ENCODE measurements around the gene FGF2.
"Not testable (repeated sequence)": the region's sequence is repeated elsewhere in the genome, so short reads cannot be mapped to it uniquely, and the experiment has no call there.

The FGF2 gene

GRCh38 chr4:122849789-122850188 lies 23.2 kb downstream of the FGF2 start:
- not testable (repeated sequence) for DNase-seq

- DNase-seq = no peak
Observed at GRCh38 chr4:122851568-122851967, 24.9 kb downstream of the FGF2 start.

GRCh38 chr4:122854447-122855352 lies 28.1 kb downstream of the FGF2 start:
- no peak for DNase-seq

DNA sequence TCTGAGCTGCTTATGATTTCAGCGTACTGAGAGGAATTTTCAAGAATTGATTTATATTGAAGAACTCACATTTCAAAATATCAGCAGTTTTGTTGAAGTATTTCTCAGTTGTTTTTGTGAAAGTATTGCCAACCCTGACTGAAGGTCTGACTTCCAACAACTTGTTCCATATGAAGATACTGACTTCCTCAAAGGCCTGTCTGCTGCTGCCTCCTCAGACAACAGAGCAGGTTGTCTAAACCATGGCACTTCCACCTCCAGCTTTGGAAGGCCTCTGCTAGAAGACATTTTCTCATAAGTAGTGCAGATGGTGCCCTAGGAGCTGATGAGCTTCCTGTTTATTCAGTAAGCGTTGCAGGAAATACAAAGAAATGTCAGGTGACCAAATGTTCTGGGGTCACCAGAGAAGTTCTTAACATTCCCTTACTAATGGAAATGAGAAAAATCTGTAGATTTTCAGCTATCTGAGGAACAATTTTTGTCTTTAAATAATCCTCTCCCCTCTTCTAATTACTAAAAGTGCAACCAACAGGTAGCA lies 28.8 kb downstream of the FGF2 start:
- DNase-seq = no peak

DNA sequence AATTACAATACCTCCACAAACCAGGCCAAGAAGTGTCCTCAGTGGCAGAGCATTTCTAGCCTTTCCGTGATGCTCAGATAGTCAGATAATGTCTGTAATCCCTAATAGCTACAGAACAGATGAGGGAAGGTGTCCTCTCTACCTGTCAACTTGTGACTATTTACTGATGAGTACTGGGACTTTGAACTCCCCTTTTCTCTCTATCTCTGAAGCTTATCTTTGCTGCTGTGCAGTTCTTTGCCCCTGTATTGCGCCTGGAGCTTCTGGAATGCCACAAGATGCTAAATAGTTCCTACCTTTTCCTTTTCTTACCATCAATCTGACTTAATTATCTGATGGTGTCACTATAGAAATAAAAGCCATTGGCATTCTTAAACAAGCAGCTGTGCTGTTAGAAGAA lies 30.5 kb downstream of the FGF2 start:
- DNase-seq = no peak

- DNase-seq = no peak
Observed at GRCh38 chr4:122858705-122859104, 32.1 kb downstream of the FGF2 start.

DNA sequence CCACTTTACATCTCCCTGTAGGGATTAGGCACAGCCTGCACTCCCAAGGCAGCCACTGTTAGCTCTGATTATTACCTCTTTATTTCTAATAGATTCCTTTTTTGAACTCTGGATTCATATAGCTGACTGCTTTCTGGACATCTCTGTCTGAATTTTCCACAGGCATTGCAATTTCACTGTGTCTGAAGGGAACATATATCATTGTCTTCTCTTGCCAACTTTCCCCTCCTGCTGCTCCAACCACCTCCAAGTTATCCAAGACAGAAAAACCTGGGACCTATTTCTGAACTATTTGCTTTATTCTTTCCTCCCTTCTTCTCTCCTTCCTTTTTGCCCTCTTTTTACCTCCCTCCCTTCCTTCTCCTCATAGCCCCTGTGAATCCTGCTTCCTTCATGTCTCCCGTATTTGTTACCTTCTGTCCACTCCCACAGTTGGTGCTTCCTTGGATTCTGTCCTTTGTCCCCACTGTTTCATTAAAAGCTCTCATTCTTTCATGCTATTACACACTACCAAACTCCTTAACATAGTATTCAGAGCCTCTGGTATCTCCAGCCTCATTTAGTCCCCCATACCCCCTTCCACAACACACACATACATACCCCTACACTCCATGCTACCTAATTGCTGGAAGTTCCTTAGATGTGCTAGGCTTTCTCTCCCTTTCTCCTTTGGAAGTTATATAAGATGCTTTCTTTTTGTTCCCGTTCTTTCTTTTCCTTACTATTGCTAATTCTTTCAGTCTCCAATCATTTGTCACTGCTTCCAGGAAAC lies 34.7 kb downstream of the FGF2 start:
- DNase-seq = no peak

DNA sequence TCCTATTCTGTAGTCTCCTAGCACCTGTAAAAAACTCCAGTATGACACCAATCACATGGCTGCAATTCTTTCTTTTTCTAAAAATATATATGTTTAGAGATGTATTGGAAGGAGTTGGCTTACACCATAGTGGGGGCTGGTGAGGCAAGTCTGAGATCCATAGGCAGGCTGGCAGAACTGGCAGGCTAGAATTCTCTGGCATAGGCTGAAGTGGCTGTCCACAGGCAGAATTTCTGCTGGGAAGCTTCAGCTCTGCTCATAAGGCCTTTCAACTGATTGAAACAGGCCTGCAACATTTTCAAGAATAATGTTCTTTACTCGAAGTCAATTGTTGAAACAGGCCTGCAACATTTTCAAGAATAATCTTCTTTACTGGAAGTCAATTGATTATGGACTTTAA lies 37.0 kb downstream of the FGF2 start:
- DNase-seq = no peak

DNA sequence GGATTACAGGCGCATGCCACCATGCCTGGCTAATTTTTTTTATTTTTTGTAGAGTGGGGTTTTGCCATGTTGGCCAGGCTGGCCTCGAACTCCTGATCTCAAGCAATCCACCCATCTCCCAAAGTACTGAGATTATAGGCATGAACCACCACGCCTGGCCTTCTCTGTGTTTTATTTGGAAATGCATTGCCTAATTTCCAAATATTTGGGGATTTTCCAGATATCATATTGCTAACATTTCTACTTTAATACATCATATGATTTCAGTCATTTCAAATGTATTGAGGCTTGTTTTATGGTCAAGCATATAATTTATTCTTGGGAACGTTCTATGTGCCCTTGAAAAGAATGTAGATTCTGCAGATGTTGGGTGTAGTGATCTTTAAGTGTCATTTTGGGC lies 38.8 kb downstream of the FGF2 start:
- no peak for DNase-seq

GRCh38 chr4:122868235-122868634 lies 41.6 kb downstream of the FGF2 start:
- DNase-seq = not testable (repeated sequence)

DNA sequence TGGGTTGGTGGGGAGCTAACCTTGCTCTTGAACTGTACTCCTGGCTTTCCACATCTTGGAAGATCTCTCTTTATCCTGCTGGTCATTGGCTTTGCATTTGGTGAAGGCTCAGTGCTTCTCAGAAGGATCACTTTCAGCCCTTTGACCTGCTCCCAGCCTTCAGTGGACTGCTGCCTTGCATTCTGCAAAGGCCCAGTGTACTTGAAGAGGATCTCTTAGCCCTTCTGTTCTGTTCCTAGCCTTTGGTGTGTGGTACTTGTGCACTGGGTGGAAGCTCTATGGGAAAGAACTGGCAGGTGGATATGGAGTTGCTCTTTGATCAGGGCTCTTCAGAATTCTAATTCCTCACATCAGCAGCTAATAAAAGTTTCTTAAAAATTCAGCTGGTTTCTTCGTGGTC lies 46.5 kb downstream of the FGF2 start:
- no peak for DNase-seq

DNA sequence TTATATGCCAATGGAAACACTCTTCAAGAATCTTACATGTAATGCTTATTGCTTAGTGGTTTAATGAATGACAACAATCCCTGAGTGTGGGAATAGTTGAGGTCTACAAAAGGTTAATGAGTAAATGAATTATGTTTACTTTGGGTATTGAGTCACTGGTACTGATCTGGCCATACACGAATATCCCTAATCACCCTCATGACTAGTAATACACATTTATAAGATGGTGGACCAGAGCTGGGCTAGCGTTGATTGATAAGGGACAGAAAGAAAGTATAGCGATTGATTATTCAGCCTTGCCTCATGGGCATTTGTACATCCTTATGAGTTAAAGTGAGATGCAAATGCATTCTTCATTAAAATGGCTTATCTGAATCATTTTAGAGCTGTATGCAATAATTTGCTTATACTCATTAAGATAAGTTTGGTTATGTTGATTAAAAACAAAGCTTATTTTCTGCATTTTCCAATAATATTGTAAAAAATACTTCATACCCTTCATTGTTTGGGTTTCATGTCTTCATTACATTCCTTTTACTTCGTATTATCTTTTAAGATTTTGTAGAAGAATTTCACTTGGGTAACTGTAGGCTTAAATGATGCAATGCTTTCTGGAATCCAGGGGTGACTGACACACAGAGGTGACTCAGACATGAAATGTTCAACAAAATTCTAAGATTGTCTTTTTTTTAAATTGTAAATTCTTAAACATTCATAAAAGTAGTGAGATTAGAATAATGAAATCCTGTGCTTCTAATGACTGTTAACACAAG lies 47.4 kb downstream of the FGF2 start:
- DNase-seq = no peak

- no peak for DNase-seq
Observed at GRCh38 chr4:122875949-122876348, 49.3 kb downstream of the FGF2 start.

DNA sequence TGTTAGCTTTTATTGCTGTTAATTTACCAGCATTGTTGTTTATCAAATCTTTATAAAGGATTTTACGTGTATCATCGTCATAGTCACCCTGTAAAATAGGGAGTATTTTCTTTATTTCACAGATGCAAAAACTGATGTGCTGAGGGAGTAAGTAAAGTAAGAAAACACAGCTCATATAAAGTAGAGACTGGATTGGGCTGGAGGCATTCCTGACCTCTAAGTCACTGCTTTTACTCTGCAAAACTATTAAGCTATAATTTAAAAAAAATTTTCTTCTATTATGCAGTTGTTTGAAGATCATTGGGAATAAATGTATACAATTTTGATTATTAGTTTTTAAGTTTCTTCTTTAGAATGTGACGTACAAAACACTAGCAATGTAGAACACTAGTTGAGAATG lies 49.8 kb downstream of the FGF2 start:
- DNase-seq = no peak

DNA sequence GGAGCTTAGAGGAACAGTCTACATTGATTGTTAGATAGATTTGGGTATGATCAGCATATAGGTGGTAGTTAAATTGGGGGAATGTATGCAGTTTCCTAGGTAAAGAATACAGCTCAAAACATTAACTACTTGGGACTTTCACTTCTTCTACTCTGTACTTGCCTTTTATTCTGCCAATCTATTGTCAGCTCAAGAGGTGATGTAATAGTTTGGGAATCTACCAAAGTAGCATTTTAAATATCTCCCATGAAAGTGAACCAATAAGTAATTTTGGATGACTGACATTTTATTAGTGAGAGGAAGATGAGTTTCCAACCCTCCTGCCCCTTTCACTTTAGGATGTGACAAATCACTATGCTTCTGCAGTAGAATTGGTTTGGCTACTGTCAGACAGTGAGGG lies 52.4 kb downstream of the FGF2 start:
- no peak for DNase-seq

DNA sequence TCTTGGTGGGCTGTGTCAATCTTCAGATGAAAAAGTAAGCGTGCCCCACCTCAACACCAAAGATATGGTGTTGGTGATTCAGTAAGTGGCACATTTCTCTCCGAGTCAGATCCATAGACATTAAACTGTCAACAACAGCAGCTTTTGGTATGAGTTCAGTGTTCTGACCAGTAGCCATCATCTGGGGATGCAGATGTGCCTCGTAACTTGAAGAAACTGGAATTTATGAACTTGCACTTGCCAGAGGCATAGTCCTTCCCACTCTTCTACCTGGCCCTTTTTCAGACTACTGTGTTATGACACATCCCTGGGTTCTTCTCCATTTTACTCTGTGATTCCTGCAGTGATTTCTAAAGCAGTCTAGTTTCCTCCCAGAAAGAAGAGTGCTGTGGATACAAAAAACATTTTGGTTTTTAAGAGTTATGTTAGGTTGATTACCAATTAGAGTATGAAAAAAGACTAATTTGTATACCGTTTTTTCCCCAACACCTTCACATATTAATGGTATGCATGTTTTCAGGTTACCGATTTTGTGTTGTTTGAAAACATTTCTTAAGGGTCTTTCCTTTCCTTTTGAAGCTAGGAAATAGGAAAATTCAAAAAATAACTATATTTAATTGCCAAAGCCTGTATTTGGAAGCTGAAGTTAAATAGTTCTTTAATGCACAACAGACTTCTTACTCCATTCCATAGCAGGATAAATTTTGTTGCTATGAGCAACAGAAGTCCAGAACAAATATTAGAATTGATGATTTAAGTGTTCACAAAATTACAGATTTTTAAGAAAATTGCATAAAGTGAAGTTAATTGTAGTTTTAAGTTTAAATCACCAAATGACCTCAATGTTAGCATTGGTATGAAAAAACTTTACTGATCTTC lies 56.5 kb downstream of the FGF2 start:
- no peak for DNase-seq

GRCh38 chr4:122884499-122884898 lies 57.9 kb downstream of the FGF2 start:
- DNase-seq = no peak

DNA sequence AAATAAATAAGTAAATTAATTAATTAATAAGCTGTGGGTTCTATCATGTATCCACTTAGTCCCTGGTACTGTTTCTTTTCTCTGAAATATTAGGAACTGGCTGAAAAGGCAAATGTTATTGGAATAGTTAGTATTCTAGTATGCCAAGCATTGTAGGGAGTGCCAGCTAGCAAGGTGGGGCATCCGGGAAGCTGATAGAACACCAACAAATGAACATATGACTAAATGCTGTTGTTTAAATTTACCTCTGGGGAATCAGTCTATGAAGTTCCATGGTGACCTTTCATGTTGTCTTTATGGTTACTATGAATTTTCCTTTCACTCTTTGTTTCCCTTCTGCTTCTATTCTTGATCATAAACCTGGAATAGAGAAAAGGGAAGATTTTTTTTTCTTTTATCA lies 63.1 kb downstream of the FGF2 start:
- DNase-seq = no peak

- no peak for DNase-seq
Observed at GRCh38 chr4:122890147-122890795, 63.6 kb downstream of the FGF2 start.

DNA sequence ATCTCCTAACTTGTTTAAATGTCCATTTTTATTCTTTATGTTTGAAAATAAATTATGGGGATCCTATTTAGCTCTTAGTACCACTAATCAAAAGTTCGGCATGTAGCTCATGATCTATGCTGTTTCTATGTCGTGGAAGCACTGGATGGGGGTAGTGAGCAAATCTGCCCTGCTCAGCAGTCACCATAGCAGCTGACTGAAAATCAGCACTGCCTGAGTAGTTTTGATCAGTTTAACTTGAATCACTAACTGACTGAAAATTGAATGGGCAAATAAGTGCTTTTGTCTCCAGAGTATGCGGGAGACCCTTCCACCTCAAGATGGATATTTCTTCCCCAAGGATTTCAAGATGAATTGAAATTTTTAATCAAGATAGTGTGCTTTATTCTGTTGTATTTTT lies 68.2 kb downstream of the FGF2 start:
- no peak for DNase-seq

DNA sequence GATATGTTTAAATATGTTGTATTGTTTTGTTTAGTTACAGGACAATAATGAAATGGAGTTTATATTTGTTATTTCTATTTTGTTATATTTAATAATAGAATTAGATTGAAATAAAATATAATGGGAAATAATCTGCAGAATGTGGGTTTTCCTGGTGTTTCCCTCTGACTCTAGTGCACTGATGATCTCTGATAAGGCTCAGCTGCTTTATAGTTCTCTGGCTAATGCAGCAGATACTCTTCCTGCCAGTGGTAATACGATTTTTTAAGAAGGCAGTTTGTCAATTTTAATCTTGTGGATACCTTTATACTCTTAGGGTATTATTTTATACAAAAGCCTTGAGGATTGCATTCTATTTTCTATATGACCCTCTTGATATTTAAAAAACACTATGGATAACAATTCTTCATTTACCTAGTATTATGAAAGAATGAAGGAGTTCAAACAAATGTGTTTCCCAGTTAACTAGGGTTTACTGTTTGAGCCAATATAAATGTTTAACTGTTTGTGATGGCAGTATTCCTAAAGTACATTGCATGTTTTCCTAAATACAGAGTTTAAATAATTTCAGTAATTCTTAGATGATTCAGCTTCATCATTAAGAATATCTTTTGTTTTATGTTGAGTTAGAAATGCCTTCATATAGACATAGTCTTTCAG lies 68.8 kb downstream of the FGF2 start:
- DNase-seq = no peak
